Adipocyte (in vitro differentiated cells): ENCODE data around the gene SSNA1.
A peak's percentile ranks its signal among the peaks of the same experiment; 100 is the strongest.

ENCODE experiments used
- DNase-seq: peaks from one replicate; pipeline ENCODE4 v3.0.0-alpha.2; 2015; ENCODE audit warnings: low read depth
- H3K27me3 ChIP-seq: replicated peaks from 2 replicates; pipeline ENCODE4 v1.7.0; 2013; ENCODE audit warnings: mild to moderate bottlenecking, low read length, moderate library complexity; ENCODE audit not compliant: control insufficient read depth, insufficient read depth
- H3K36me3 ChIP-seq: 2 replicates; pipeline ENCODE4 v1.7.0; 2013; ENCODE audit warnings: low read length, mild to moderate bottlenecking, moderate library complexity; ENCODE audit not compliant: control insufficient read depth, insufficient read depth, severe bottlenecking
- H3K4me1 ChIP-seq: 2 replicates; pipeline ENCODE4 v1.7.0; 2013; ENCODE audit warnings: mild to moderate bottlenecking, low read length, moderate library complexity; ENCODE audit not compliant: control insufficient read depth, insufficient read depth
- H3K4me3 ChIP-seq: 2 replicates; pipeline ENCODE4 v1.7.0; 2013; ENCODE audit warnings: mild to moderate bottlenecking, low read length, moderate library complexity
- H3K9ac ChIP-seq: 2 replicates; pipeline ENCODE4 v1.7.0; 2013; ENCODE audit warnings: mild to moderate bottlenecking, low read length, moderate library complexity
- H3K9me3 ChIP-seq: 2 replicates; pipeline ENCODE4 v1.7.0; 2013; ENCODE audit warnings: mild to moderate bottlenecking, low read length, moderate library complexity; ENCODE audit not compliant: control insufficient read depth

SSNA1 gene, protein sequence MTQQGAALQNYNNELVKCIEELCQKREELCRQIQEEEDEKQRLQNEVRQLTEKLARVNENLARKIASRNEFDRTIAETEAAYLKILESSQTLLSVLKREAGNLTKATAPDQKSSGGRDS

GRCh38 chr9:137188490-137189296, at the start of gene SSNA1, which contains the start of gene ANAPC2:
TSS of gene SSNA1 (plus strand) at chr9:137188676. CDS start at chr9:137188727, 51 bp downstream.
TSS of gene ANAPC2 (minus strand) at chr9:137188560. CDS start at chr9:137188532, 28 bp downstream.
- Histone ChIP-seq H3K9me3 (no peaks in the 10 kb centered on the region), H3K9ac (peak within 1 kb of the TSS; percentile 99), H3K4me3 (peak within 1 kb of the TSS; percentile 99), H3K4me1 (peaks cover 31% of the 10 kb centered on the region), H3K27me3 (no peaks in the 10 kb centered on the region), H3K36me3 (peaks cover 43% of the 10 kb centered on the region)
- DNase-seq: peak; percentile 96

DNA sequence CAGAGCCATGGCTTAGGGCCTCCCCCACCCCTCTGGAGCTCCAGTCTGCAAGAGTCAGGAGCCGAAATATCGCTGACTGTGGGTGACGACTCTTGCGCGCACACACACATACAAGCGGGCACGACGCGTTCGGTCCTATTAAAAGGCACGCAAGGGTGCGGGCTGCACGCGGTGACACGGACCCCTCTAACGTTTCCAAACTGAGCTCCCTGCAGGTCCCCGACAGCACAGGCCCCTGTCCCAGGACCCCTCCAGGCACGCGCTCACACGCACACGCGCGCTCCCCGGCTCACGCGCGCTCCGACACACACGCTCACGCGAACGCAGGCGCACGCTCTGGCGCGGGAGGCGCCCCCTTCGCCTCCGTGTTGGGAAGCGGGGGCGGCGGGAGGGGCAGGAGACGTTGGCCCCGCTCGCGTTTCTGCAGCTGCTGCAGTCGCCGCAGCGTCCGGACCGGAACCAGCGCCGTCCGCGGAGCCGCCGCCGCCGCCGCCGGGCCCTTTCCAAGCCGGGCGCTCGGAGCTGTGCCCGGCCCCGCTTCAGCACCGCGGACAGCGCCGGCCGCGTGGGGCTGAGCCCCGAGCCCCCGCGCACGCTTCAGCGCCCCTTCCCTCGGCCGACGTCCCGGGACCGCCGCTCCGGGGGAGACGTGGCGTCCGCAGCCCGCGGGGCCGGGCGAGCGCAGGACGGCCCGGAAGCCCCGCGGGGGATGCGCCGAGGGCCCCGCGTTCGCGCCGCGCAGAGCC, 49.6 kb upstream of the SSNA1 start, which contains the start of gene GRIN1:
Gene GRIN1 (plus strand): TSS at position 433 of the 746 bp plus-strand sequence. CDS start 333 bp downstream, outside the sequence.
- no peaks in the 10 kb centered on the region for H3K4me1 ChIP-seq
- H3K36me3 ChIP-seq: no peaks in the 10 kb centered on the region
- H3K9ac ChIP-seq: no peak within 1 kb of the TSS
- peak within 1 kb of the TSS; percentile 44 for H3K4me3 ChIP-seq
- DNase-seq: peak; percentile 76
- H3K9me3 ChIP-seq: no peaks in the 10 kb centered on the region
- H3K27me3 ChIP-seq: peaks cover 59% of the 10 kb centered on the region

DNA sequence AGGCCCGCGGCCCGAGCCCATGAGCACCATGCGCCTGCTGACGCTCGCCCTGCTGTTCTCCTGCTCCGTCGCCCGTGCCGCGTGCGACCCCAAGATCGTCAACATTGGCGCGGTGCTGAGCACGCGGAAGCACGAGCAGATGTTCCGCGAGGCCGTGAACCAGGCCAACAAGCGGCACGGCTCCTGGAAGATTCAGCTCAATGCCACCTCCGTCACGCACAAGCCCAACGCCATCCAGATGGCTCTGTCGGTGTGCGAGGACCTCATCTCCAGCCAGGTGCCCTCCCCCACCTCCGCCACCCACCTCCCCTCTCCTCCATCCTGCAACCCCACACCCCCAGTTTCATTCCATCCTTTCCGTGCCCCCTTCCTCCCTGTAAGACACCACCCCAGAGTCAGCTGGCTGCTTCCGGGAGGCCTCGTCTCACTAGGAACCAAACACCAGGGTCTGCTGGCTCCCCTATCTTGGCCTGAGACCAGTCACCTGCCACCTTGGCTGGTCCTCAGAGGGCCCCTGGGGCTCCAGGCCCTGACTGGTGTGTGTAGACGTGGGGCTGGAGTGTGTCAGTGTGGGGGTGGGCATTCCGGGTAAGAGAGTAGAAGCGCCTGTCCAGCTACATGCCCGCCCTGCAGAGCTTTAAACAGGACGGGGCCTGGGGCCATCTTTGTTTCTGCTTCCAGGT, 48.9 kb upstream of the SSNA1 start:
- H3K9me3 ChIP-seq: no peaks in the 10 kb centered on the region
- H3K27me3 ChIP-seq: peaks cover 59% of the 10 kb centered on the region
- H3K36me3 ChIP-seq: no peaks in the 10 kb centered on the region
- no peaks in the 10 kb centered on the region for H3K4me1 ChIP-seq
- H3K9ac ChIP-seq: no peak overlapping the region
- H3K4me3 ChIP-seq: no peak overlapping the region
- no peak for DNase-seq

DNA sequence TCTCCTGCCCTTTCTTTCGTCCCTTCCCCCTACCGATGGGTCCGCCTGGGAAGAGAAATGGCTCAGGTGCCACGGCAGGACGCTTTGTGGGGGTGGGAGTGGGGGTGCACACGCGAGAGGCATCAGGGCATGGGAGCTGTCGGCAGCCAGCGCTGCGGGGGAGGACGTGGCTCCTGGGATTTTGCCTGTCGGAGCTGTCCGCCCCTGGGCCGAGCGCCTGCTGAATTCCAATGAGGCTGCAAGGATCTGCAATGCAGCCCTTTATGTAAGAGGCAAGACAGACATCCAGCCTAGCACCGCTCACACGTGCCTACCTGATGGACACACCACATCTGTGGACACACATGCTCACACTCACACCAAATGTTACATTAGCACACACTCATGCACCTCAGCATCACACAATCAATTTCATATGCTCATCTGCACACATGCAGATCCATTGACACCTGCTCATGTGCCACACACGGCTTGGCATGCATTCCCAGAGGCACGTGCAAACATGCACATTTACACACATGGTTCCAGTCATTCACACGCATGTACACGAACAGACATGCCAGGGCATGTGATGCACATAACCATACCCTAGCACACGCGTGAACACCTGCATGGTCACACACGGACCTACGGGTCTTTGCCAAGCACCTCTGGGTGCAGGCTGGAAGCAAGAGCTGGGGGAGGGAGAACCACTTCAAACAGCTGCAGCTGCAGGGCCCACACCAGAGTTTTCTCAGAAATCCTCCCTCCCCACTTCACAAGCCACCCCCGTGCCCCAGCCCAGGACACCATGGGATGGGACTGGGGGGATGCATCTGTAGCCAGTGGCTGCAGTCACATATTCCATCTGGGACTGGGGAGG, 48.1 kb upstream of the SSNA1 start:
- H3K36me3 ChIP-seq: no peaks in the 10 kb centered on the region

GRCh38 chr9:137141050-137141810, 47.2 kb upstream of the SSNA1 start:
- DNase-seq: no peak

More for the DNA sequence above, 48.1 kb upstream of the SSNA1 start:
- Histone ChIP-seq H3K9me3 (no peaks in the 10 kb centered on the region), H3K27me3 (peaks cover 59% of the 10 kb centered on the region), H3K9ac (no peak overlapping the region), H3K4me1 (no peaks in the 10 kb centered on the region), H3K4me3 (no peak overlapping the region)
- no peak for DNase-seq

GRCh38 chr9:137141976-137142936, 46.2 kb upstream of the SSNA1 start:
- H3K9ac ChIP-seq: no peak overlapping the region
- H3K27me3 ChIP-seq: peaks cover 55% of the 10 kb centered on the region
- H3K36me3 ChIP-seq: no peaks in the 10 kb centered on the region
- H3K4me3 ChIP-seq: no peak overlapping the region
- H3K4me1 ChIP-seq: no peaks in the 10 kb centered on the region
- no peaks in the 10 kb centered on the region for H3K9me3 ChIP-seq
- DNase-seq: no peak

More at GRCh38 chr9:137141050-137141810, 47.2 kb upstream of the SSNA1 start:
- Histone ChIP-seq H3K9me3 (no peaks in the 10 kb centered on the region), H3K9ac (no peak overlapping the region), H3K27me3 (peaks cover 54% of the 10 kb centered on the region), H3K4me1 (no peaks in the 10 kb centered on the region), H3K4me3 (no peak overlapping the region), H3K36me3 (no peaks in the 10 kb centered on the region)

DNA sequence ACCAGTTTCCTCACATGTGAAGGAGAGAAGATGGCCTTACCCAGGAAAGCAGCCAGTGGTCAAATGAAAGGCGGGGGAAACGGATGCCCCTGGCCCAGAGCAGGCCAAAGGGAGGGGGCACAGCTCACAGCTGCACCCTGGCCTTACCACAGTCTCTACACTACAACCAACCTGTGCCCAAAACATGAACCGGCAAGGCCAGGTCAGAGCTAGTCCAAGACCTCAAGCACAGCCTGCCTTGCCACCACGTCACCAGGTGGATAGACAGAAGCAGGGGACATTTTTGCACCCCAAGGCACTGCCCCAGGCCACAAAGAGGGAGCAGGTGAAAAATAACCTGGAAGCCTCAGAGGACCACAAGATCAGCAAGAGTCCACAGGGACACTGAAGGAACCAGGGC, 45.0 kb upstream of the SSNA1 start:
- H3K4me3 ChIP-seq: no peak overlapping the region
- no peak for DNase-seq
- H3K9ac ChIP-seq: no peak overlapping the region
- peaks cover 54% of the 10 kb centered on the region for H3K27me3 ChIP-seq
- H3K36me3 ChIP-seq: no peaks in the 10 kb centered on the region
- H3K9me3 ChIP-seq: no peaks in the 10 kb centered on the region
- no peaks in the 10 kb centered on the region for H3K4me1 ChIP-seq

DNA sequence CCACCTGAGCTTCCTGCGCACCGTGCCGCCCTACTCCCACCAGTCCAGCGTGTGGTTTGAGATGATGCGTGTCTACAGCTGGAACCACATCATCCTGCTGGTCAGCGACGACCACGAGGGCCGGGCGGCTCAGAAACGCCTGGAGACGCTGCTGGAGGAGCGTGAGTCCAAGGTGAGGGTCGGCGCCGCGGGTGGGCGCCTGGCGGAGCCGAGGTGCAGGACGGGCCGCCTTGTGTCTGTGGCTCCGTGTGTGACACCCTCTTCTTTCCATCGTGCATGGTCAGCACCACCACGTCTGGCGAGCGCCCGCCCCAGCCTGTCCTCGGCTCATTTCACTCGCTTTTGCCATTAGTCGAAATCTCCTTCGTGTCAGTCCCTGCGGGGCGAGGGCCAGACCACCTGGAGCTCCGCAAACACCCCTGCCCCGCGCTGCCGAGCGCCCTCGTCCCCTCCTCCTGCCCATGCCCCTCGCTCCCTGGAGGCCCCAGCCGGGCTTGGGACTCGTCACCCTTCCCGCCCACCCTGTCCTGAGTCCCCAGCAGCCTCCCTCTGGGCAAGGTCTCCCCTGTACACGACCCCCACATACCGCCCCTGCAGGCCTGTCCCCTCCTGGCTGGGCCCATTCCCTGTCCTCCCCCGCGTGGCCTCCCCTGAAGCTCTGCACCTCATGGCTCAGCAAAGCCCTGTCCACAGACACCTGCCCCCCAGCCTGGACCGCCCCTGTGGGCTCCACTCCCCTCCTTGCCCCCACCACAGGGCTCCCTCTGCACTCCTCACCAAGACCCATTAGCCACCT, 42.5 kb upstream of the SSNA1 start:
- no peaks in the 10 kb centered on the region for H3K4me1 ChIP-seq
- no peak for DNase-seq
- H3K9me3 ChIP-seq: no peaks in the 10 kb centered on the region
- H3K36me3 ChIP-seq: no peaks in the 10 kb centered on the region
- peaks cover 38% of the 10 kb centered on the region for H3K27me3 ChIP-seq
- no peak overlapping the region for H3K9ac ChIP-seq
- no peak overlapping the region for H3K4me3 ChIP-seq

DNA sequence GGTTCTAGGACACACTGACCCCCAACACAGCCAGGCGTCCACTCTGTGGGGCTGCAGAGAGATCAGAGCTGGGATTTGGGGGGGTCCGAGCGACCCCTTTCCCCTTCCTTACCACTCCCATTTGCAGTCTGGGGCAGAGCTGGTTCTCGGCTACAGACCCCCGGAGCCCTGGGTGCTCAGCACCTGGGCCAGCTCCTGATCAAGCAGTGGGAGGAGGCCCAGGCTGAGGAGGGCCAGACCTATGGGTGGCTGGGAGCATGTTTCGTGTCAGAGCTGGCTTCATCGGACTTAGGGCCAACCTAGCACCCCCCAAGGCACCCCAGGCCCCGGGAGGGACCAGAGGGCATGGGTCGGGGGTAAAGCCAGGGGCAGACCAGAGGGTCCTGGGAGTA, 42.0 kb upstream of the SSNA1 start:
- peaks cover 32% of the 10 kb centered on the region for H3K27me3 ChIP-seq
- DNase-seq: no peak

More for the DNA sequence above, 42.0 kb upstream of the SSNA1 start:
- no peak overlapping the region for H3K4me3 ChIP-seq
- H3K4me1 ChIP-seq: no peaks in the 10 kb centered on the region
- no peaks in the 10 kb centered on the region for H3K9me3 ChIP-seq
- no peaks in the 10 kb centered on the region for H3K36me3 ChIP-seq
- no peak overlapping the region for H3K9ac ChIP-seq
